Osteocyte (in vitro differentiated cells): ENCODE data around the gene MAPRE2. TPM values are rescaled to one million over a fixed set of nuclear protein-coding genes. Genes with fewer than 3 reads are reported as not detected.

Source experiments
- DNase-seq: peaks from one replicate; pipeline ENCODE4 v3.0.0; 2021; ENCODE audit warnings: mixed read lengths; ENCODE audit not compliant: unreplicated experiment; ENCODE audit errors: extremely low spot score
- H3K27ac Mint-ChIP-seq: one replicate; pipeline ENCODE4 v1.8.0; 2021; ENCODE audit warnings: mild to moderate bottlenecking, mixed read lengths; ENCODE audit not compliant: unreplicated experiment
- H3K27me3 Mint-ChIP-seq: one replicate; pipeline ENCODE4 v1.8.0; 2021; ENCODE audit warnings: mixed read lengths; ENCODE audit not compliant: unreplicated experiment
- H3K36me3 Mint-ChIP-seq: one replicate; pipeline ENCODE4 v1.8.0; 2021; ENCODE audit warnings: mixed read lengths; ENCODE audit not compliant: unreplicated experiment
- H3K4me1 Mint-ChIP-seq: one replicate; pipeline ENCODE4 v1.8.0; 2021; ENCODE audit warnings: mixed read lengths; ENCODE audit not compliant: unreplicated experiment
- H3K4me3 Mint-ChIP-seq: one replicate; pipeline ENCODE4 v1.8.0; 2021; ENCODE audit warnings: mild to moderate bottlenecking, moderate library complexity, mixed read lengths; ENCODE audit not compliant: unreplicated experiment
- H3K9me3 Mint-ChIP-seq: one replicate; pipeline ENCODE4 v1.8.0; 2021; ENCODE audit warnings: mixed read lengths; ENCODE audit not compliant: unreplicated experiment
- CTCF ChIP-seq: fragments of 200-600 bp; sonication (generic); IDR thresholded peaks from 2 replicates; pipeline ENCODE4 v1.5.0; 2021; ENCODE audit warnings: antibody characterized with exemption, mild to moderate bottlenecking, moderate library complexity
- total RNA-seq: library from RNA; stranded (reverse); gene quantifications from 2 replicates; pipeline ENCODE4 v1.2.1, GENCODE V29; 2021

MAPRE2 gene
- total RNA-seq, 1 donor from 2014 or later: 50.0 TPM

GRCh38 chr18:35067454-35067853 is 26.2 kb downstream of the MAPRE2 start:
- H3K27ac Mint-ChIP-seq: no peak overlapping the region
- H3K9me3 Mint-ChIP-seq: no peaks in the 10 kb centered on the region
- no peak overlapping the region for H3K4me3 Mint-ChIP-seq
- no peaks in the 10 kb centered on the region for H3K27me3 Mint-ChIP-seq
- peaks cover 16% of the 10 kb centered on the region for H3K4me1 Mint-ChIP-seq
- peaks cover 15% of the 10 kb centered on the region for H3K36me3 Mint-ChIP-seq
- no peak for TF ChIP-seq CTCF
- no peak for DNase-seq

- peaks cover 13% of the 10 kb centered on the region for H3K36me3 Mint-ChIP-seq
- DNase-seq: no peak
- H3K27me3 Mint-ChIP-seq: no peaks in the 10 kb centered on the region
- H3K4me3 Mint-ChIP-seq: no peak overlapping the region
- peaks cover 56% of the 10 kb centered on the region for H3K4me1 Mint-ChIP-seq
- peak overlapping the region; percentile 69 for H3K27ac Mint-ChIP-seq
- TF ChIP-seq CTCF: no peak
- H3K9me3 Mint-ChIP-seq: no peaks in the 10 kb centered on the region
Measured at GRCh38 chr18:35071819-35072247, 30.6 kb downstream of the MAPRE2 start.

GRCh38 chr18:35072616-35073015 is 31.4 kb downstream of the MAPRE2 start:
- H3K36me3 Mint-ChIP-seq: peaks cover 13% of the 10 kb centered on the region
- peak overlapping the region; percentile 78 for H3K27ac Mint-ChIP-seq
- H3K4me1 Mint-ChIP-seq: peaks cover 64% of the 10 kb centered on the region
- TF ChIP-seq CTCF: no peak
- DNase-seq: no peak
- H3K9me3 Mint-ChIP-seq: no peaks in the 10 kb centered on the region
- no peak overlapping the region for H3K4me3 Mint-ChIP-seq
- no peaks in the 10 kb centered on the region for H3K27me3 Mint-ChIP-seq

GRCh38 chr18:35073186-35074105 is 32.2 kb downstream of the MAPRE2 start:
- Mint-ChIP-seq H3K4me3 (peak overlapping the region; percentile 33), H3K9me3 (no peaks in the 10 kb centered on the region), H3K27me3 (no peaks in the 10 kb centered on the region), H3K27ac (peak overlapping the region; percentile 94), H3K36me3 (peaks cover 13% of the 10 kb centered on the region), H3K4me1 (peaks cover 72% of the 10 kb centered on the region)
- no peak for DNase-seq
- TF ChIP-seq CTCF: no peak

GRCh38 chr18:35074581-35074980 is 33.4 kb downstream of the MAPRE2 start:
- Mint-ChIP-seq H3K36me3 (peaks cover 18% of the 10 kb centered on the region), H3K27ac (peak overlapping the region; percentile 94), H3K9me3 (no peaks in the 10 kb centered on the region), H3K4me1 (peaks cover 82% of the 10 kb centered on the region), H3K27me3 (no peaks in the 10 kb centered on the region), H3K4me3 (no peak overlapping the region)
- no peak for DNase-seq
- no peak for TF ChIP-seq CTCF
